SK-N-SH (cell line): ENCODE data around the gene EPB41L3.

Source experiments
- REST ChIP-seq: IDR thresholded peaks from 2 replicates; pipeline ENCODE4 v1.6.1; 2012; ENCODE audit warnings: mild to moderate bottlenecking, low read depth, low read length, moderate library complexity
- SMC3 ChIP-seq: IDR thresholded peaks from 2 replicates; pipeline ENCODE4 v1.6.1; 2012; ENCODE audit warnings: low read depth, low read length, improper control_type of control experiment
- ZBTB33 ChIP-seq: IDR thresholded peaks from 2 replicates; pipeline ENCODE4 v1.4.0; 2012; ENCODE audit warnings: low read depth, borderline replicate concordance
- TF ChIP-seq, protein P1 (sequence below): fragments of 200-600 bp; sonication (generic); IDR thresholded peaks from 2 replicates; pipeline ENCODE4 v1.6.1; 2017; ENCODE audit warnings: antibody characterized with exemption, mild to moderate bottlenecking, moderate library complexity

DNA sequence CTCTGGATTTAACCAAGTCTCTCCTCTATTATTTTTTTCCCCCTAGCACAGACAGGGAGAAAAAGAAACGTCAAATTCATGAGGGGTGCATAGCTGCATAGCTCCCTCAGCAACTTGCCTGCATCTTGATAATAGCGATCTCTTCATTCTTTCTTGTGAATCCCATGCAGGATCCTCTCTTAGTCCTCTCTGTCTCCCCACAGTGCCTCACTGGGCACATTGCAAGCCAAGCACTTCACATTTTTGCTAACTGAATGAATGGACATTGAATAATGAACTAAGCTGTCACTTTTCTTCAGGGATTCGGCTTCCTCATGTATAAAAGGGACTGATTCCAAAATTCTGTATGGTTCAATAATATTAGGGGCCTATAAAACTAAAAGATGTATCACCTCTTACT lies 2.9 kb upstream of the EPB41L3 start:
- no peak for TF ChIP-seq ZBTB33
- TF ChIP-seq, protein P1, sequence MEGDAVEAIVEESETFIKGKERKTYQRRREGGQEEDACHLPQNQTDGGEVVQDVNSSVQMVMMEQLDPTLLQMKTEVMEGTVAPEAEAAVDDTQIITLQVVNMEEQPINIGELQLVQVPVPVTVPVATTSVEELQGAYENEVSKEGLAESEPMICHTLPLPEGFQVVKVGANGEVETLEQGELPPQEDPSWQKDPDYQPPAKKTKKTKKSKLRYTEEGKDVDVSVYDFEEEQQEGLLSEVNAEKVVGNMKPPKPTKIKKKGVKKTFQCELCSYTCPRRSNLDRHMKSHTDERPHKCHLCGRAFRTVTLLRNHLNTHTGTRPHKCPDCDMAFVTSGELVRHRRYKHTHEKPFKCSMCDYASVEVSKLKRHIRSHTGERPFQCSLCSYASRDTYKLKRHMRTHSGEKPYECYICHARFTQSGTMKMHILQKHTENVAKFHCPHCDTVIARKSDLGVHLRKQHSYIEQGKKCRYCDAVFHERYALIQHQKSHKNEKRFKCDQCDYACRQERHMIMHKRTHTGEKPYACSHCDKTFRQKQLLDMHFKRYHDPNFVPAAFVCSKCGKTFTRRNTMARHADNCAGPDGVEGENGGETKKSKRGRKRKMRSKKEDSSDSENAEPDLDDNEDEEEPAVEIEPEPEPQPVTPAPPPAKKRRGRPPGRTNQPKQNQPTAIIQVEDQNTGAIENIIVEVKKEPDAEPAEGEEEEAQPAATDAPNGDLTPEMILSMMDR: peak; percentile 42
- no peak for TF ChIP-seq REST
- TF ChIP-seq SMC3: peak; percentile 23; the same call in 1 of the 2 replicates
